T-cell (primary cell): ENCODE data around the gene ALDH3A2. TPM values are rescaled to one million over a fixed set of nuclear protein-coding genes. Genes with fewer than 3 reads are reported as not detected.

ENCODE experiments used
- ATAC-seq, 4 experiments: fragments of 200-7000 bp in 3 of 4; fragments of 150-1000 bp in 1 of 4; cut with Tn5 transposase; replicated peaks in 1 of 4; 1 replicate in 3 of 4; 2 replicates in 1 of 4; pipeline ENCODE4 v1.10.0; 2021; ENCODE audit warnings: moderate library complexity in 3 of 4, mild to moderate bottlenecking in 2 of 4, moderate number of reproducible peaks in 1 of 4
- CTCF ChIA-PET, 2 donors: fragments of 300-600 bp; sonication (Branson Sonifier 250); formaldehyde crosslinking; loops; one replicate each; lab custom pipeline; 2022; ENCODE audit warnings: antibody characterized with exemption in 2 of 2; lab: Charles Lee
- POLR2A ChIA-PET, 2 donors: fragments of 300-600 bp; sonication (Branson Sonifier 250); formaldehyde crosslinking; loops; one replicate each; lab custom pipeline; 2022; ENCODE audit warnings: antibody characterized with exemption in 2 of 2; lab: Charles Lee
- DNase-seq, 35 experiments: peaks; one replicate each; pipeline versions ENCODE4 v3.0.0 to v3.0.0-alpha.2; 2013 to 2023
- H3K27ac ChIP-seq: one replicate; pipeline ENCODE4 v1.5.1; 2013; ENCODE audit warnings: low read length
- H3K27me3 ChIP-seq, 2 experiments: replicated peaks in 1 of 2; 1 replicate in 1 of 2; 2 replicates in 1 of 2; pipeline versions ENCODE4 v1.6.1 to v1.7.0; 2013; ENCODE audit warnings: low read length in 1 of 2, mixed read lengths in 1 of 2; ENCODE audit not compliant: control insufficient read depth in 2 of 2, insufficient read depth in 2 of 2; ENCODE audit errors: extremely low read depth in 1 of 2
- H3K36me3 ChIP-seq, 2 donors: 1 replicate in 1 of 2; 2 replicates in 1 of 2; pipeline versions ENCODE4 v1.6.1 to v1.7.0; 2013; ENCODE audit warnings: low read length in 1 of 2; ENCODE audit not compliant: control insufficient read depth in 2 of 2, insufficient read depth in 1 of 2; ENCODE audit errors: extremely low read depth in 1 of 2
- H3K4me1 ChIP-seq, 2 experiments: 1 replicate in 1 of 2; 2 replicates in 1 of 2; pipeline versions ENCODE4 v1.6.1 to v1.7.0; 2013; ENCODE audit warnings: low read length in 2 of 2, mixed read lengths in 1 of 2; ENCODE audit not compliant: insufficient read depth in 2 of 2, control insufficient read depth in 1 of 2; ENCODE audit errors: extremely low read depth in 1 of 2
- H3K4me3 ChIP-seq, 2 donors: 1 replicate in 1 of 2; 2 replicates in 1 of 2; pipeline versions ENCODE4 v1.5.1 to v1.7.0; 2013; ENCODE audit warnings: mild to moderate bottlenecking in 2 of 2, low read length in 1 of 2, moderate library complexity in 1 of 2; ENCODE audit not compliant: control insufficient read depth in 1 of 2; ENCODE audit errors: extremely low read depth in 1 of 2
- H3K9me3 ChIP-seq: 2 replicates; pipeline ENCODE4 v1.7.0; 2013
- H3K27ac Mint-ChIP-seq, 2 donors: one replicate each; pipeline ENCODE4 v1.8.0; 2020 to 2021; ENCODE audit warnings: mild to moderate bottlenecking in 2 of 2, mixed read lengths in 2 of 2
- H3K27me3 Mint-ChIP-seq, 2 donors: one replicate each; pipeline ENCODE4 v1.8.0; 2021 to 2022; ENCODE audit warnings: mixed read lengths in 2 of 2
- H3K36me3 Mint-ChIP-seq: one replicate; pipeline ENCODE4 v1.8.0; 2021; ENCODE audit warnings: mixed read lengths
- H3K4me1 Mint-ChIP-seq, 3 donors: one replicate each; pipeline ENCODE4 v1.8.0; 2020 to 2022; ENCODE audit warnings: mixed read lengths in 3 of 3, mild to moderate bottlenecking in 1 of 3
- H3K4me3 Mint-ChIP-seq, 3 donors: one replicate each; pipeline ENCODE4 v1.8.0; 2020 to 2022; ENCODE audit warnings: mild to moderate bottlenecking in 3 of 3, mixed read lengths in 3 of 3, moderate library complexity in 3 of 3
- H3K9me3 Mint-ChIP-seq, 3 donors: one replicate each; pipeline ENCODE4 v1.8.0; 2020 to 2022; ENCODE audit warnings: mixed read lengths in 3 of 3
- WGBS: methylation state at CpG from one replicate; pipeline ENCODE4 v1.1.5; 2013; ENCODE audit warnings: missing lambda C conversion rate; ENCODE audit not compliant: insufficient coverage; 5-methylcytosine and 5-hydroxymethylcytosine counted together
- total RNA-seq, 35 experiments: library from RNA in 6 of 35; stranded (reverse) in 6 of 35; fragments of 120-200 nt in 1 of 35; gene quantifications; one replicate each; pipeline versions ENCODE4 v1.2.1 to v1.2.4 and lab custom pipeline; 2013 to 2026

Gene ALDH3A2
- total RNA-seq, 5 donors from 2014 or later (not counting 1 experiment from before 2014, with no cell fraction given): 21.9 to 38.0 (median 35.7) TPM

GRCh38 chr17:19670908-19671307 lies 22.4 kb downstream of the ALDH3A2 start:
- Histone ChIP-seq H3K27me3 (no peaks in the 10 kb centered on the region), H3K4me1 (no peaks in the 10 kb centered on the region), H3K36me3 (peaks cover 0 to 28% of the 10 kb centered on the region in 2 donors), H3K9me3 (no peaks in the 10 kb centered on the region), H3K27ac (no peak overlapping the region), H3K4me3 (no peak overlapping the region)
- Mint-ChIP-seq H3K27ac (no peak overlapping the region), H3K36me3 (peaks cover 32% of the 10 kb centered on the region), H3K9me3 (no peaks in the 10 kb centered on the region), H3K4me3 (no peak overlapping the region), H3K27me3 (no peaks in the 10 kb centered on the region), H3K4me1 (peaks cover 0 to 2% (median 0%) of the 10 kb centered on the region in 3 donors)
- ChIA-PET CTCF (interaction anchor here in 1 of 2 donors (0.5 kb wide), 1 partner anchor 17 kb away, joined by 3 read pairs; no protein-coding TSS in a partner anchor), POLR2A (no interaction called here)
- ATAC-seq (no peak), DNase-seq (no peak)
- 100% methylated on average over 1 of the region's 2 CpGs for WGBS

- no peak overlapping the region for H3K4me3 ChIP-seq
- no peak overlapping the region for H3K4me3 Mint-ChIP-seq
- no peaks in the 10 kb centered on the region for H3K9me3 ChIP-seq
- no peaks in the 10 kb centered on the region for H3K27me3 Mint-ChIP-seq
- WGBS: 100% methylated on average over 2 of the region's 4 CpGs
- H3K9me3 Mint-ChIP-seq: no peaks in the 10 kb centered on the region
- H3K27ac ChIP-seq: no peak overlapping the region
- peaks cover 0 to 2% (median 0%) of the 10 kb centered on the region in 3 donors for H3K4me1 Mint-ChIP-seq
- CTCF ChIA-PET: interaction anchor here in 1 of 2 donors (0.5 kb wide), 1 partner anchor 18 kb away, joined by 3 read pairs; no protein-coding TSS in a partner anchor
- ATAC-seq (no peak), DNase-seq (no peak)
- peaks cover 33% of the 10 kb centered on the region for H3K36me3 Mint-ChIP-seq
- H3K27ac Mint-ChIP-seq: no peak overlapping the region
- H3K27me3 ChIP-seq: no peaks in the 10 kb centered on the region
- H3K4me1 ChIP-seq: no peaks in the 10 kb centered on the region
- POLR2A ChIA-PET: no interaction called here
- peaks cover 0 to 25% of the 10 kb centered on the region in 2 donors for H3K36me3 ChIP-seq
Observed at GRCh38 chr17:19671433-19671832, 22.9 kb downstream of the ALDH3A2 start.

GRCh38 chr17:19672009-19672750 lies 23.6 kb downstream of the ALDH3A2 start:
- Histone ChIP-seq H3K9me3 (no peaks in the 10 kb centered on the region), H3K27ac (no peak overlapping the region), H3K4me3 (no peak overlapping the region), H3K36me3 (peaks cover 0 to 28% of the 10 kb centered on the region in 2 donors), H3K27me3 (no peaks in the 10 kb centered on the region), H3K4me1 (no peaks in the 10 kb centered on the region)
- H3K36me3 Mint-ChIP-seq: peaks cover 37% of the 10 kb centered on the region
- WGBS: 81% methylated on average over 5 of the region's 5 CpGs
- no peaks in the 10 kb centered on the region for H3K27me3 Mint-ChIP-seq
- H3K9me3 Mint-ChIP-seq: no peaks in the 10 kb centered on the region
- ChIA-PET POLR2A (no interaction called here), CTCF (no interaction called here)
- no peak for DNase-seq
- no peak for ATAC-seq
- no peak overlapping the region for H3K27ac Mint-ChIP-seq
- peaks cover 0 to 2% (median 0%) of the 10 kb centered on the region in 3 donors for H3K4me1 Mint-ChIP-seq
- no peak overlapping the region for H3K4me3 Mint-ChIP-seq

DNA sequence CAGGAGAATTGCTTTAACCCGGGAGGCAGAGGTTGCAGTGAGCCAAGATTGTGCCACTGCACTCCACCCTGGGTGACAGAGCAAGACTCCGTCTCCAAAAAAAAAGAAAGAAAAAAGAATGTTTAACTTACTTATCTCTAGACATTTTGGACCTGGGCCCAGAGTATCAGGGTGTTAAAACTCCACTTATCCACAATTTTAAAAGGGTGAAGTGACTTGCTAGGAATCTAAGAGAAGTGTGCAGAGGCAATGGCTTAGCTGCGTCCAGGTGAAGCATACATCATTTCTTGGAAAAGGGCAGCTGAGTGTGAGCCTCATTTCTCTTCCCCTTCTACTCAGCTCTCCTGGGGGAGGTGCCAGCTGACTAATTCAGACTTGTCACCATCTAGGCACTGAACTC lies 25.1 kb downstream of the ALDH3A2 start:
- DNase-seq (no peak), ATAC-seq (no peak)
- ChIA-PET CTCF (no interaction called here), POLR2A (interaction anchor here in 1 of 2 donors (0.5 kb wide), 1 partner anchor 112 kb away, joined by 3 read pairs; no protein-coding TSS in a partner anchor)
- Histone ChIP-seq H3K27me3 (no peaks in the 10 kb centered on the region), H3K4me3 (no peak overlapping the region), H3K27ac (no peak overlapping the region), H3K4me1 (no peaks in the 10 kb centered on the region), H3K36me3 (peaks cover 0 to 33% of the 10 kb centered on the region in 2 donors), H3K9me3 (no peaks in the 10 kb centered on the region)
- Mint-ChIP-seq H3K36me3 (peaks cover 40% of the 10 kb centered on the region), H3K27me3 (no peaks in the 10 kb centered on the region), H3K4me1 (peaks cover 0 to 2% (median 0%) of the 10 kb centered on the region in 3 donors), H3K4me3 (no peak overlapping the region), H3K27ac (no peak overlapping the region), H3K9me3 (no peaks in the 10 kb centered on the region)
- no CpG with 5 or more reads among the region's 3 CpGs for WGBS

DNA sequence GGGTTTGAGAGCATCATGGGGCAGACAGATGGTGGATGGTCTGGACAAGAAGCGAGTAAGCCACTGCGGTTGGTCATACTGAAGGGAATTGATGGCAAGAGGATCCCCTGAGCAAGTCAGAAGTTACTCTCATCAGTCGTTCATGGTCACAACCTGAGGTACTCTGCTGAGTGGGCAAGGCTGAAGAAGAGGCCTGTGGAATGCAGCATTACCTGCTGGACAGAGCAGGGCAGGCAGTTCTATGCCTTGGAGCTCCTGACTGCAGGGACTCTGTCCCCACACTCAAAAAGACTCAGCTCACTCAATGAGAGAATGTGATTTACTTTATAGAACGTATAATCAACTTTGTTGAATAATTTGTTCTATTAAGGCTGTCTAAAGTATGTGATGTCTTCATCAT lies 28.3 kb downstream of the ALDH3A2 start:
- H3K4me3 Mint-ChIP-seq: no peak overlapping the region
- Histone ChIP-seq H3K27ac (no peak overlapping the region), H3K27me3 (no peaks in the 10 kb centered on the region), H3K4me3 (no peak overlapping the region), H3K36me3 (peaks cover 0 to 25% of the 10 kb centered on the region in 2 donors), H3K4me1 (no peaks in the 10 kb centered on the region), H3K9me3 (no peaks in the 10 kb centered on the region)
- ChIA-PET CTCF (no interaction called here), POLR2A (no interaction called here)
- no peak for ATAC-seq
- DNase-seq: no peak
- no peaks in the 10 kb centered on the region for H3K9me3 Mint-ChIP-seq
- peaks cover 34% of the 10 kb centered on the region for H3K36me3 Mint-ChIP-seq
- no peaks in the 10 kb centered on the region for H3K27me3 Mint-ChIP-seq
- WGBS: 97% methylated on average over 3 of the region's 4 CpGs
- H3K27ac Mint-ChIP-seq: no peak overlapping the region
- H3K4me1 Mint-ChIP-seq: no peaks in the 10 kb centered on the region

DNA sequence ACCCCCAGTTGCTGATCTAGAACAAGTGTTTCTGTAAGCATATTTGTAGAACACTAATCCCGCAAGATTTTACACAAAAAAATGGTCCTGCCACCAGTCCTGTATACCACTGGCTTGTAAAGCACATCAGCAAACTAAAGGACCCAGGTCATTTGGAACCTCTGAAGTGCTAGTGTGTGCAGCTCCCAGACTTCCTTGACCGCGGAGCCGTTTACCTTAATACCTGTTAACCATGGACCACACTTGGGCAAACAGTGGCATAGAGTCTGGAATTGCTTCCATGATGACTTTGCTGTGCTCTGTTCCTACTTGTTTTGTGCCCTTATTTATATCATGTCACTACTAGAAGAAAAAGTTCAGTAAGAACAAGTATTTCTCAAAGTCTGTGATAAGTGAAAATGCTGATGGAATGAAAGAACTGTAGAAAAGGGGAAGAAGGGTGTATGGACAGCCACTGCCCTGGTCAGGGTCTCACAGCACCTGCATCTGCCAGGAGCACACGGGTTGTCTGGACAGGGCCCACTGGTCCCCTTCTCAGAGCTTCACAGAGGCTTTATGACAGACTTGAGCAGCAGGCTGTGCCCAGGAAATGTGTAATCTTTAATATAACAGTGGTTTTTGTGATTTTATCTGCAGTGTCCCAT lies 29.3 kb downstream of the ALDH3A2 start:
- no peaks in the 10 kb centered on the region for H3K27me3 Mint-ChIP-seq
- H3K9me3 Mint-ChIP-seq: no peaks in the 10 kb centered on the region
- no peak for ATAC-seq
- H3K27ac Mint-ChIP-seq: no peak overlapping the region
- Histone ChIP-seq H3K9me3 (no peaks in the 10 kb centered on the region), H3K36me3 (peaks cover 0 to 18% of the 10 kb centered on the region in 2 donors), H3K27ac (no peak overlapping the region), H3K4me1 (no peaks in the 10 kb centered on the region), H3K27me3 (no peaks in the 10 kb centered on the region), H3K4me3 (no peak overlapping the region)
- no peak overlapping the region for H3K4me3 Mint-ChIP-seq
- WGBS: 93% methylated on average over 3 of the region's 5 CpGs
- POLR2A ChIA-PET: no interaction called here
- no peak for DNase-seq
- H3K4me1 Mint-ChIP-seq: no peaks in the 10 kb centered on the region
- peaks cover 26% of the 10 kb centered on the region for H3K36me3 Mint-ChIP-seq
- CTCF ChIA-PET: no interaction called here
